GM18867 (cell line): ENCODE results near the gene TBX21.
"Not testable (repeated sequence)": the region's sequence is repeated elsewhere in the genome, so short reads cannot be mapped to it uniquely, and the experiment has no call there.

Experiments
- ATAC-seq: cut with Tn5 transposase; IDR thresholded peaks from one replicate; pipeline ENCODE4 v1.9.1; 2021; ENCODE audit warnings: mild to moderate bottlenecking, moderate library complexity; ENCODE audit not compliant: unreplicated experiment

TBX21 gene

DNA sequence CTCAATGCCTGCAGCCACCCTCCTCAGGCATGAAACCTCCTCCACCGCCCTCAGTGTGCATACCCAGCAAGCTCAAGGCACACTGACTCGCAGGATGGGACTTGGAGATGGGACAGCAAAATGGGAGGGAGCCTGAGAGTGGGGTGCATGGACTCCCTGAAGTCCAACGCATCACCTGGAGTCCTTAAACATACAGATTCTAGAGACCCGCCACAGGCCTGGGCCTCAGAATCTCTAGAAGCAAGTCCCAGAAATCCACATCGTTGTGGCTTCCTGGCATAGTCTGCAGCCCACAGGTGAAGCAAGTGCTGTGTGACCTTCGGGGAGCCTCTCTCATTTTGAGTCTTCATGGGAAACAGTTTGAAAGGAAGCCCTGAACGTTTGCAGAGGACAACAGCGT, 3.6 kb upstream of the TBX21 start:
- no peak for ATAC-seq

DNA sequence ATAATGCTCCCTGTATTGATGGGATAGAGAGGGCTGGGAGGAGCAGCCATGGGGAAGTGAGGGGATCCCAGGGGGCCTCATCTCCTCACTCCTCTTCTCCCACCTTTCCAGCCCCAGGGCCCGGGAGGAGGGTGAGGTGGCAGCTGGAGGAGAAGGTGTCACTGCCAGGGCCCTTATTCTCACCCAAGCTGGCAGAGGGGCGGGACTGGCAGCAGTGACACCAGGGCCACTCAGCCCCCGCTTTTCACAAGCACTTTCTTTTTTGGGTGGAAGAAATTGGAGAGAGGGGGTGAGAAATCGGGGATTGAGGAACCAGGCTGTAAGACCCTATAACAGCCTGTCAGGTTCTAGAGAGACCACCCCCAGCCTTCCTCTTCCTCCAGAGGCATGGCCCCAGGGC, 2.4 kb upstream of the TBX21 start:
- ATAC-seq, result no peak

DNA sequence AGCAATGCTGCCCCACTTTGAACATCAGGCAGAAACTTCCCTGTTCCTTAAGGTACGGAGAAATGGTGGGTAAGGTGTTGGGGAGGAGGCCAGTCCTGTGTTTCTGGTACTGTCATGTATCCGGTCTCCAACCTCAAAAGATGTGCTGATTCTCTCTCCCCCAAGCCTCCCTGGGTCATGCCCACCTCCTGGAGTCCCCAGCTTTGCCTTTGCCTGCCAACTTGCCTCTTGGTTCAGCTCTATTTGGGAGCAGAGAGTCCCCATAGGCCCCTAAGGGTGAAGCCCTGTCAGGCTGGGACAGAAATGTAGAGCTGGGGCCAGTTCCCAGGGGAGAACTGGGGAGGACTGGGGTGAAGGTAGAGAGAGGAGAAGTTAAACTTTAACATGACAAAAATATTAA, 1.6 kb upstream of the TBX21 start:
- no peak for ATAC-seq

DNA sequence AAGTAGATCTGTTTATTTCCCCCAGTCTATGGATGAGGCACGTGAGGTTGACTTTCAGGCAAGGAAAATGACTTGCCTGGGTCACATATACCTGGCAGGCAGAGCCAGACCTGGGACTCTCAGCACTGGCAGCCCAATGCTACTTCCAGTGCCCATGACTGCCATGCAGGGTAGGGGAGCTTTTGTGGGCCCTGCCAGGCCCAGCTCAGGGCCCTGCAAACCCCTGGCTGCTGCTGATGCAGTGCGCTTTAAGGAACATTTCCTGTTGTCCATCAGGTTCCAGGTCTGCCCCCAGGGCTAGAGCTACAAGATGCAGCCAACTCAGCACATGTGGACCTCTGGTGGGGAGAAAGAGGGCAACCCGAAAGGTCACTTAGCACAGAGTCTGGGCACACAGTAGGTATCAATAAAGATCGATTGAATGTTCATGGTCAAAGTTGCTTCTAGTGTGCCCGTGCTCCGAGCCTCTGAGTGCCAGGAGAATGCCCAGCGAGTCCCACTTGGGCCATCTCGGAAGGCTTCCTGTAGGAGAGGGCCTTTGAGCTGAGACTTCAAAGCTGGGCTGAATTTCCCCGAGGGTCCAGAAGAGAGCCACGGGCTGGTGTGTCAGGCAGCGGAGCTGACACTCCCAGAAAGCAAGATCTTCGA, 513 bp upstream of the TBX21 start:
- no peak for ATAC-seq

DNA sequence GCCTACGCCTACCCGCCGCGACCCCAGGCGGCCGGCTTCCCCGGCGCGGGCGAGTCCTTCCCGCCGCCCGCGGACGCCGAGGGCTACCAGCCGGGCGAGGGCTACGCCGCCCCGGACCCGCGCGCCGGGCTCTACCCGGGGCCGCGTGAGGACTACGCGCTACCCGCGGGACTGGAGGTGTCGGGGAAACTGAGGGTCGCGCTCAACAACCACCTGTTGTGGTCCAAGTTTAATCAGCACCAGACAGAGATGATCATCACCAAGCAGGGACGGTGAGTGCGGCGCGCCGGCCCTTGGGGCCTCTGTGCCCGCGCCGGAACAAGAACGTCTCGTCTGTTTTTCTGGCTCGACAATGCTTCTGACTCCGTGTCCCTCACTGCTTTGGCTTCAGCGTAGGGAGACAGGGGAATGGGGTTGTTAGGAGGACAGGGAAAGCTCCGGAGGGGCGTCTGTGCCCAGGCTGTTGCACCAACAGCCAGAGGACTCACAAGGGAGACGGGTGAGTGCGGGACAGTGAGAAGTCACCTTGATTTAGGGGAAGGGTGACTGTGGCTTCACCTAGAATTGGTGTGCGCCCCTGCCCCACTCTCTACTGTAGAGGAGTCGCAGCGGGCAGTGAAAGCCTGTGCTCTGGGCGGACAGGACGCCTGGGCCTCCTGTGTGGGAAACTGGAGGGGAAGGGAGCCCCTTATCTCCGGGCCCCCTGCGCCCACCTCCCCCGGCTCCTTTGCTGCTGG, 806 bp downstream of the TBX21 start:
- peak; percentile 17 for ATAC-seq

DNA sequence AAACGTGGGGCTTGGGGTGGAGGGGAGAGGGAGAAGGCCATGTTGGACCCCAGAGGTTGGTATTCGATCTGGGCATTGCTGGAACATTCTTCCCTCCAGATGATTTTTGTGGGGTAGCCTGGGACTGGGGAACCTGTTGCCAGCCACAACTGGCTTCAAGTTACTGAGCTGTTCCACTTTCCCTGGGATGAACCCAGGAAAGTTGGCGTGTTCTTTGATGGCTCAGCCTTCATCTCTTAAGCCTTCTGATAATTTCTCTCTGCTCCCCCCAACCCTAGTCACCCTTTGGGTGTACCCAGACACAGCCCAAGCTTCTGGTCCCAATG, 2.1 kb downstream of the TBX21 start:
- ATAC-seq, result no peak

DNA sequence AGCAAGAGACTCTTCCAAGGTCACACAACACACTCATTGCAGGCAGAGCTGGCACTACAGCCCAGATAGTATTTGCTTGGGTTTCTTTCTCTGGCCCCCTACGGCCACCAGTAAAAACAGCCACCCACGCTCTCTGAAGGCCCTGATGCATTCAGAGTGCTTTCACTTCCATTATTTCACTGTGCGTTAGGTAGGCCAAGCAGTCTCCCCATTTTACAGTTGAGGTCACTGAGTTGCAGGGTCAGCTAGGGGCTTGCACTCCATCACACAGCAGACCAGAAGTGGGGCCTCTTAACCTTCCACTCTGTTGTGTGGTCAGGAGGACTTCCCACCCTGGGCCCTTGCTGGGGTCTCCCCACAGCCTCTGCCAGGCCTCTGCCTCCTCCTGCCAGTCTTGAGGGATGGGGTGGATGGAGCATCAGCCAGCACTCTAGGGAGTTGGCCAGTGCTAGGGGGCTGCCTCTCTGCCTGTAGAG, 2.5 kb downstream of the TBX21 start:
- ATAC-seq, result peak; percentile 39

DNA sequence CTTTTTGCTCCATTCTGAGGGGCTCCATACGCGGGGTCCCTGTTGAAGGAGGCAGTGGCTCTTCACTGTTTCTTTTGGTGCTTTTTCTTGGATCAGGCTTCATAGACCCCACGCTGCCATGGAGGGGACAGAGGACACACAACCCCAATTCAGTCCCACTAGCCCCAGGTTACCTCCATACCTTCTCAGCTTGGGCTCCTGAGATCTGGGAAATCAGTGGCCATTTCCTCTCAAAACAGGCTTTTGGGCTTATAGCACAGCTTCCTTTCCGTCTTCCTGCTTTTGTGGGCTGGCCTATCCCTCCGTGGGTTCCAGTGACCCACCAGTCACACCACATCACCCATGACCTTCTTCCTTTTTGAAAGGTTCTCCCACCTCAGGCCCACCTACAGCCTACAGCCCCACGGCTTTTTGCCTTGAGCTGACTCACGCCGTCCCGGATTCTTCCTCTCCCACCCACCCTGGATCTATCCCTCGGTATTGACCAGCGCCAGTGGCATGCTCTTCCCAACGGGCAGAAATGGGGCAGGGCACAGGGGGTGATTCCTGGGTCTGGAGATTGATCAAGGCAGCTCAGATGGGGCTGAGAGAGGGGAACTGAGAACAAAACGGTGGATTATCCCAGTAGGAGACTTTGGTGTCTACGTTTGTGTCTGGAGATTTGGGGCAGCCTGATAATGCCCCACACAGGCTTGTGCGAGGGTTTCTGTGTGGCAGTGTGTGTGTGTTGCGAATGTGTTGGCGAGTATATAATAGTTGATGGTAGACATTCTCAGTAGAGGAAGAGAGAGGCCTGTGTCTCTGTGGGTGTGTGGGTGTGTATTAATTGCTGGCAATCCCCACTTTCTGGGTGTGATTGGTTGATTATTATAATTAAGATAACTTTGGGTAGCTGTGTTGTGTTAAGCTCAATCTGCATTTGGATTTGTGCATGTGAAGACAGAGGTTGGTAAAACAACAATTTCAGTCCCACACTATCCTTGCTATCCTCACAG, 3.8 kb downstream of the TBX21 start:
- ATAC-seq, result no peak

DNA sequence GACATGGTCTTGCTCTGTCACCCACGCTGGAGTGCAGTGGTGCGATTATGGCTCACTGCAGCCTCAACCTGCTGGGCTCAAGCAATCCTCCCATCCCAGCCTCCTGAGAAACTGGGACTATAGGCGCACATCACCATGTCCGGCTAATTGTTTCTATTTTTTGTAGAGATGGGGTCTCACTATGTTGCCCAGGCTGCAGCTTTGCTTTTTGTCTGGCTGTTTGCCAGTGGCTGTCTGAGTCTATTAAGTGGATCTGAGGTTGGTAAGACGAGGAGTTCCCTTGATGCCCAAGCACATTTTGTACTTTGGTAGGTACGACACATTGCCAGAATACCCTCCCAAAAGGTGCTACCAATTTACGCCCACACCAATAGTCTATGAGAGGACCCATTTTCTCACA, 5.1 kb downstream of the TBX21 start:
- ATAC-seq, result no peak

DNA sequence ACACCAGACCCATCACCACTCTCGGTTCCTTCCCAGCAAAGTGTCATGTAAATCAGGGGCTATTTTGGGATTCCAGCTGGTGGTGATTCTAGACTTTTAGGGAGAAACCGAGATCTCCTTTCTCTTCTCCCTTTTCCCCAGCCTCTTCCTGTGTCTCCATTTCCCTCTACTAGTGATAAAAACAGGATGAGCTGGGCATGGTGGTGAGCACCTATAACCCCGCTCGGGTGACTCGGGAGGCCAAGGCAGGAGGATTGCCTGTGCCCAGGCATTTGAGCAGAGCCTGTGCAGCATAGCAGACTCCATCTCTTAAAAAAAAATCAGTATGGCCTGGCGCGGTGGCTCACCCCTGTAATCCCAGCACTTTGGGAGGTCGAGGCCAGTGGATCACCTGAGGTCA, 6.1 kb downstream of the TBX21 start:
- ATAC-seq, result no peak

DNA sequence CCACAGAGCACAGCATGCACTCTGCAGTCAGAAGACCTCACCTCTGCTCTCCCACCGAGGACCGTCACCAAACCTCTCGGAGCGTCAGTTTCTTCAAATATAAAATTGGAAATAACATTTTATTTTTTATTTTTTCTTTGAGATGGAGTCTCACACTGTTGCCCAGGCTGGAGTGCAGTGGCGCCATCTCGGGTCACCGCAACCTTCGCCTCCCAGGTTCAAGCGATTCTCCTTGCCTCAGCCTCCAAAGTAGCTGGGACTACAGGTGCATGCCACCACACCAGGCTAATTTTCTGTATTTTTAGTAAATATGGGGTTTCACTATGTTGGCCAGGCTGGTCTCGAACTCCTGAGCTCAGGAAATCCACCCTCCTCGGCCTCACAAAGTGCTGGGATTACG, 6.9 kb downstream of the TBX21 start:
- ATAC-seq, result not testable (repeated sequence)

DNA sequence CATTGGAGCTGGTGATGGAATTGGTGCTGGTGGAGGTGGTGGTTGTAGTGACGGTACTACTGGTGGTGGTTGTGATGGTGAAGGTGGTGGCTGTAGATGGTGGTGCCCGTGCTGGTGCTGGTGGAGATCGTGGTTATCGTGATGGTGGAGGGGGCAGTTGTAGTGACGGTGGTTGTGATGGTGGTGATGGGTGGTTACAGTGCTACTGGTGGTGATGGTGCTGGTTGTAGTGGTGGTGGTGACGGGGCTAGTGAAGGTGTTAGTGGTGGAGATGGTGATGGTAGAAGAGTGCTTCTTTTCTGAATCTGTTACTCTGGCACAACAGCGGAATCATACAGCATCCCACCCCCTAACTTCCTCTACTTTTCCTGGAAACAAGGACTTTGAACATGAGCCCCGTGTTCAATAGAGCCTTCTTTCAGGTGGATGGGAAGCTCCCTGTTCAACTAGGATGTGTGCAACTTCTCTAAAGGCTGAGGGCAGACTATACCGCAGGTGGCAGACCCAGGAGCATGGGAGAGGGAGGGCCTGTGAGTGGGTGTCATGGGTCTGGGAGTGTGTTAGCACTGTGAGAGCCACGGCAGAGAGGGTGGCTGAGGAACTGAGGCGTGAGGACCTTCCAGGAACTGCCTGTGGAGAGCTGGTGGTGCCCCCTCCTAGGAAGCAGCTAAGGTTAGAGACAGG, 8.2 kb downstream of the TBX21 start:
- ATAC-seq, result no peak

DNA sequence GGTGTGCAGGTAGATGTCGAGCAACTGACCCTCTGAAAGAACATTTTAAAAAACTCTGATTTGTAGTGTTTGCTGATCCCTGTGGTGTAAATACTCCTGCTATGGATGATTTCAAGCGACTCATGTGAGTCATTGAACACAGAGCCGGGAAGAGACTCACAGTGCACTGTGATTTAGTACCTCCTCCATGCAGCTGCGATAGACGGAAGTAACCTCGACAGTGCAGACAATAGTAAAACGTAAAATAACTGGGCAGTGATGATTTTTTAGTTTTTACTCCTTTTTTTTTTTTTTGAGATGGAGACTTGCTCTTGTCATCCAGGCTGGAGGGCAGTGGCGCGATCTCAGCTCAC, 8.7 kb downstream of the TBX21 start:
- ATAC-seq, result no peak

DNA sequence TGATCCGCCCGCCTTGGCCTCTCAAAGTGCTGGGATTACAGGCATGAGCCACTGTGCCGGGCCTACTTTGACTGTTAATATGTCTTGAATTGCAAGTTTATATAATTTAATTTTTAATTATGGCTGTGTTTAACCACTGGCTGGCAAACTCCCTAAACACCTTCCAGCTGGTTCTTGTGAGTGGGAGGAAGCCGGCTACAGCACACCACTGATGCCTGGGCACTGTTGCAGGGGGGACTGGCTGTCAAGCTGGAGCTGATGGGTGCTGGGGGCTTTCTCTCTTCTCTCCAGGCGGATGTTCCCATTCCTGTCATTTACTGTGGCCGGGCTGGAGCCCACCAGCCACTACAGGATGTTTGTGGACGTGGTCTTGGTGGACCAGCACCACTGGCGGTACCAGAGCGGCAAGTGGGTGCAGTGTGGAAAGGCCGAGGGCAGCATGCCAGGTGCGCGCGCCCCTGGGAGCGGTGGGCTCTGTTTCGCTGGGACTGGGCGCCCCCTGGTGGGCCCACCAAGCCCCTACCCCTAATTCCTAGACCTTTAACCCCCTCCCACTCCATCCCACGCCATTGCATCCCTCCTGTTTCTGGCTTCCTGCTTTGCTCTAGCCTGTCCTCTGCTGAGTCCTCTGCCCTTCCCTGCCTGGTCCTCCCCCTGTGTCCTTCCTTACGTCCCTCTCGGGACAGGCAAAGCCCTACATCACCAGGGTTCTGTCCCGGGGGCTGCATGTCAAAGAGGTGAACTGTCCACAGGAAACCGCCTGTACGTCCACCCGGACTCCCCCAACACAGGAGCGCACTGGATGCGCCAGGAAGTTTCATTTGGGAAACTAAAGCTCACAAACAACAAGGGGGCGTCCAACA, 9.5 kb downstream of the TBX21 start:
- no peak for ATAC-seq

DNA sequence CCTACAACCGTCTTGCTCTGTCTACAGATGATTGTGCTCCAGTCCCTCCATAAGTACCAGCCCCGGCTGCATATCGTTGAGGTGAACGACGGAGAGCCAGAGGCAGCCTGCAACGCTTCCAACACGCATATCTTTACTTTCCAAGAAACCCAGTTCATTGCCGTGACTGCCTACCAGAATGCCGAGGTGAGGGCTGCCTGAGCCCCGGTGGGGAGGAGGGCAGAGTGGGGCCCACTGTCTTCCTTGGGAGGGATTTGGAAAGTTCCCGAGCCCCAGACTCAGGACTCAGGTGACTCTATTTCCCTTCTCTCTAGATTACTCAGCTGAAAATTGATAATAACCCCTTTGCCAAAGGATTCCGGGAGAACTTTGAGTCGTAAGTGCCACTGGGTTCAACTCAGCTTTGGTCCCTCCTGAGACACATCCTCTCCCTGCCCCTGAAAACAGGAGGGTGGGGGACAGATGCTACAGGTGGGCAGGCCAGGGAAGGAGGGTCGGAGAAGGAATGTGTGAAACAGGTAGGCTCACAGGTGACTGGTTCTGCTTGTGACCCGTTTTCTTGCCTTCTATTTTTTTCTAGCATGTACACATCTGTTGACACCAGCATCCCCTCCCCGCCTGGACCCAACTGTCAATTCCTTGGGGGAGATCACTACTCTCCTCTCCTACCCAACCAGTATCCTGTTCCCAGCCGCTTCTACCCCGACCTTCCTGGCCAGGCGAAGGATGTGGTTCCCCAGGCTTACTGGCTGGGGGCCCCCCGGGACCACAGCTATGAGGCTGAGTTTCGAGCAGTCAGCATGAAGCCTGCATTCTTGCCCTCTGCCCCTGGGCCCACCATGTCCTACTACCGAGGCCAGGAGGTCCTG, 11.4 kb downstream of the TBX21 start:
- ATAC-seq, result no peak

DNA sequence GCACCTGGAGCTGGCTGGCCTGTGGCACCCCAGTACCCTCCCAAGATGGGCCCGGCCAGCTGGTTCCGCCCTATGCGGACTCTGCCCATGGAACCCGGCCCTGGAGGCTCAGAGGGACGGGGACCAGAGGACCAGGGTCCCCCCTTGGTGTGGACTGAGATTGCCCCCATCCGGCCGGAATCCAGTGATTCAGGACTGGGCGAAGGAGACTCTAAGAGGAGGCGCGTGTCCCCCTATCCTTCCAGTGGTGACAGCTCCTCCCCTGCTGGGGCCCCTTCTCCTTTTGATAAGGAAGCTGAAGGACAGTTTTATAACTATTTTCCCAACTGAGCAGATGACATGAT, 12.0 kb downstream of the TBX21 start:
- ATAC-seq, result no peak

DNA sequence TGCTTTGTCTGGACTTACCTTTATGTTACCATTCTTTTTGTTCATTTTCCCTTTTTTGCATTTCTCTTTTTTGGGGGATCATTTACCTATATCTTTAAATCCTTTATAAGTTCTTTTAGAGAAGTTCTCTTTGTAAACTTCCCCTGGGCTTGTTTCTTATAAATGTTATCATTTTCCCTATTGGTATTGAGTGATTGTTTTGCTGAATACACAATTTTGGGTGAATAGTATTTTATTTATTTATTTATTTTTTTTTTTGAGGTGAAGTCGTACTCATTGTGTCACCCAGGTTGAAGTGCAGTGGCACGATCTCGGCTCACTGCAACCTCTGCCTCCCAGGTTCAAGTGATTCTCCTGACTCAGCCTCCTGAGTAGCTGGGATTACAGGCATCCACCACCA, 18.4 kb downstream of the TBX21 start:
- no peak for ATAC-seq

DNA sequence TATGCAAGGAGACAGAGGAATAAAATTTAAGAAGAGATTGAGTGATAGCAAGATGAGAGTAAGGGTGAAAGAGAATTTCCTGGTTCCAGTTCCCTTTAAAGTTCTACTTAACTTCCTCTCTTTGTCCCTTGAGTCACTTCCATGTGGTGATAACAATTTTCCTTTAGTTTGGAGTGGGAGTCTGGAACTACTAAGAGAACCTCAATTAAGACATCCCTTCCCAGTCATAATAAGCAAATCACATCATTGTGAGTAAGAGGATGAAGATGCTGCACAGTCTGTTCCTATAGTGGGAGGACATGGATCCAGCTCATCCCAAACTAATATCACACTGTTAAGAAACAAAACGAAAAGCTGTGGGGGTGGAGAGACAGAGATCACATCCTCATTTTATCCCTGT, 24.4 kb downstream of the TBX21 start:
- ATAC-seq, result no peak

DNA sequence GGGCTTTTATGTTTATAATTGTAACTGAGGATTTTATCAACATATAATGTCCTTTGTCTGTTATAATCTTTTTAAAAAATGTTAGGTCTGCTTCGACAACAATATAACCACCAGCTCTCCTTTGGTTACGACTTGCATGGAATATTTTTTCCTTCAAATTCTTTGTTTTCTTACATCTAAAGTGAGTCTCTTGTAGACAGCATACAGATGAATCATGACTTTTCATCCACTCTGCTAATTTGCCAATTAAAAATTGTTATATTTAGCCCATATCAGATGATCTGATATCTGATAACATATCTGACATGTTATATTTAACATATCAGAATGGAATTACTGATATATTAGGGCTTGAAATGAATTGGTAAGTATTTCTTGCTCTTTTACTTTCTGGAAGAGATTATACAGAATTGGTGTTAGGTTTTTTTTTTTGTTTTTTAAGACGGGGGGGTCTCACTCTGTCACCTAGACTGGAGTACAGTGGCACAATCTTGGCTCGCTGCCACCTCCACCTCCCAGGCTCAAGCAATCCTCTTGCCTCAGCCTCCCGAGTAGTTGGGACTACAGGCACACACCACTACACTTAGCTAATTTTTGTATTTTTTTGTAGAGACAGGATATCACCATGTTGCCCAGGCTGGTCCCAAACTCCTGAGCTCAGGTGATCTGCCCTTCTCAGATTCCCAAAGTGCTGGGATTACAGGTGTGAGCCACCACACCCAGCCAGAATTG, 27.5 kb downstream of the TBX21 start:
- ATAC-seq, result no peak
